H9 (cell line): ENCODE results near the gene SPRYD3. TPM values are rescaled to one million over a fixed set of nuclear protein-coding genes. Genes with fewer than 3 reads are reported as not detected.

Source experiments
- DNase-seq: peaks from one replicate; pipeline ENCODE4 v3.0.0-alpha.2; 2017
- H2AFZ ChIP-seq: one replicate; pipeline ENCODE4 v1.6.1; 2013; ENCODE audit warnings: mild to moderate bottlenecking, low read length, control low read depth, moderate library complexity
- H2AK5ac ChIP-seq: 2 replicates; pipeline ENCODE4 v1.6.1; 2013; ENCODE audit warnings: low read length, control low read depth, mixed read lengths; ENCODE audit not compliant: insufficient read length
- H2BK120ac ChIP-seq: one replicate; pipeline ENCODE4 v1.6.1; 2013; ENCODE audit warnings: low read depth, mild to moderate bottlenecking, low read length, control low read depth, inconsistent platforms; ENCODE audit not compliant: poor library complexity, severe bottlenecking
- H2BK12ac ChIP-seq: 2 replicates; pipeline ENCODE4 v1.6.1; 2013; ENCODE audit warnings: low read length, control low read depth, mixed read lengths, low read depth; ENCODE audit not compliant: insufficient read length
- H2BK15ac ChIP-seq: 2 replicates; pipeline ENCODE4 v1.6.1; 2013; ENCODE audit warnings: low read depth, low read length, control low read depth
- H2BK20ac ChIP-seq: one replicate; pipeline ENCODE4 v1.6.1; 2013; ENCODE audit warnings: low read depth, mild to moderate bottlenecking, low read length, control low read depth, inconsistent platforms; ENCODE audit not compliant: poor library complexity, severe bottlenecking
- H2BK5ac ChIP-seq: 2 replicates; pipeline ENCODE4 v1.6.1; 2013; ENCODE audit warnings: low read length, control low read depth, mixed read lengths; ENCODE audit not compliant: insufficient read length
- H3K14ac ChIP-seq: 2 replicates; pipeline ENCODE4 v1.6.1; 2013; ENCODE audit warnings: low read length, control low read depth; ENCODE audit not compliant: insufficient read depth
- H3K18ac ChIP-seq: 2 replicates; pipeline ENCODE4 v1.6.1; 2013; ENCODE audit warnings: low read depth, mild to moderate bottlenecking, mixed read lengths, low read length, control low read depth; ENCODE audit not compliant: insufficient read length
- H3K23ac ChIP-seq: 2 replicates; pipeline ENCODE4 v1.6.1; 2013; ENCODE audit warnings: low read length, control low read depth, mixed read lengths, low read depth; ENCODE audit not compliant: insufficient read length
- H3K23me2 ChIP-seq: 2 replicates; pipeline ENCODE4 v1.6.1; 2013; ENCODE audit warnings: low read depth, mild to moderate bottlenecking, mixed read lengths, low read length, control low read depth; ENCODE audit not compliant: insufficient read length, poor library complexity, severe bottlenecking
- H3K27ac ChIP-seq: 2 replicates; pipeline ENCODE4 v1.5.1; 2013; ENCODE audit warnings: low read length, control low read depth, mixed read lengths, low read depth; ENCODE audit not compliant: insufficient read length
- H3K27me3 ChIP-seq: 2 replicates; pipeline ENCODE4 v1.6.1; 2013; ENCODE audit warnings: low read length, control low read depth, inconsistent platforms; ENCODE audit not compliant: insufficient read depth
- H3K4ac ChIP-seq: 2 replicates; pipeline ENCODE4 v1.6.1; 2013; ENCODE audit warnings: low read depth, mild to moderate bottlenecking, control low read depth, inconsistent platforms, low read length, moderate library complexity
- H3K4me1 ChIP-seq: 2 replicates; pipeline ENCODE4 v1.6.1; 2013; ENCODE audit warnings: low read length, control low read depth, inconsistent platforms; ENCODE audit not compliant: insufficient read depth
- H3K4me2 ChIP-seq: 2 replicates; pipeline ENCODE4 v1.6.1; 2013; ENCODE audit warnings: low read length, control low read depth, mixed read lengths; ENCODE audit not compliant: insufficient read length, insufficient read depth
- H3K56ac ChIP-seq: 2 replicates; pipeline ENCODE4 v1.6.1; 2013; ENCODE audit warnings: low read depth, mild to moderate bottlenecking, mixed read lengths, low read length, control low read depth; ENCODE audit not compliant: insufficient read length
- H3K79me1 ChIP-seq: 2 replicates; pipeline ENCODE4 v1.6.1; 2013; ENCODE audit warnings: low read depth, mild to moderate bottlenecking, moderate library complexity, low read length, control low read depth, inconsistent platforms; ENCODE audit not compliant: insufficient read depth, poor library complexity, severe bottlenecking
- H3K79me2 ChIP-seq: 2 replicates; pipeline ENCODE4 v1.6.1; 2013; ENCODE audit warnings: low read length, control low read depth, inconsistent platforms; ENCODE audit not compliant: insufficient read depth
- H3K9ac ChIP-seq: 2 replicates; pipeline ENCODE4 v1.6.1; 2013; ENCODE audit warnings: low read length, control low read depth, mixed read lengths; ENCODE audit not compliant: insufficient read length; ENCODE audit errors: extremely low read depth
- H3K9me3 ChIP-seq: one replicate; pipeline ENCODE4 v1.6.1; 2013; ENCODE audit warnings: low read depth, low read length, inconsistent platforms; ENCODE audit not compliant: control insufficient read depth
- H3T11ph ChIP-seq: one replicate; pipeline ENCODE4 v1.6.1; 2013; ENCODE audit warnings: mild to moderate bottlenecking, low read length, control low read depth, inconsistent platforms
- H4K20me1 ChIP-seq: one replicate; pipeline ENCODE4 v1.6.1; 2013; ENCODE audit not compliant: control insufficient read depth, insufficient read length, insufficient read depth
- H4K5ac ChIP-seq: 2 replicates; pipeline ENCODE4 v1.6.1; 2013; ENCODE audit warnings: low read depth, mild to moderate bottlenecking, mixed read lengths, low read length, control low read depth; ENCODE audit not compliant: insufficient read length
- H4K8ac ChIP-seq: replicated peaks from 2 replicates; pipeline ENCODE4 v1.6.1; 2013; ENCODE audit warnings: low read length, control low read depth, mixed read lengths, low read depth; ENCODE audit not compliant: insufficient read length
- H4K91ac ChIP-seq: 2 replicates; pipeline ENCODE4 v1.6.1; 2013; ENCODE audit warnings: low read depth, mild to moderate bottlenecking, moderate library complexity, mixed read lengths, low read length, control low read depth; ENCODE audit not compliant: insufficient read length
- H3K27ac Mint-ChIP-seq, 3 experiments: 2 replicates in 2 of 3; 3 replicates in 1 of 3; pipeline ENCODE4 v1.8.0; 2020 to 2021; ENCODE audit warnings: mixed read lengths in 3 of 3, mild to moderate bottlenecking in 1 of 3, moderate library complexity in 1 of 3
- H3K27me3 Mint-ChIP-seq: 2 replicates; pipeline ENCODE4 v1.8.0; 2021; ENCODE audit warnings: low read depth, mild to moderate bottlenecking, moderate library complexity, mixed read lengths
- H3K36me3 Mint-ChIP-seq, 3 experiments: 2 replicates in 2 of 3; 3 replicates in 1 of 3; pipeline ENCODE4 v1.8.0; 2020 to 2021; ENCODE audit warnings: low read depth in 3 of 3, mixed read lengths in 3 of 3; ENCODE audit not compliant: insufficient read depth in 1 of 3
- H3K4me1 Mint-ChIP-seq, 2 experiments: 2 replicates each; pipeline ENCODE4 v1.8.0; 2020; ENCODE audit warnings: mixed read lengths in 2 of 2
- H3K4me3 Mint-ChIP-seq, 2 experiments: 2 replicates in 1 of 2; 3 replicates in 1 of 2; pipeline ENCODE4 v1.8.0; 2020 to 2021; ENCODE audit warnings: mild to moderate bottlenecking in 2 of 2, mixed read lengths in 2 of 2, moderate library complexity in 1 of 2
- H3K9me3 Mint-ChIP-seq, 2 experiments: 2 replicates in 1 of 2; 3 replicates in 1 of 2; pipeline ENCODE4 v1.8.0; 2020; ENCODE audit warnings: mild to moderate bottlenecking in 2 of 2, mixed read lengths in 2 of 2, moderate library complexity in 1 of 2
- CTCF ChIP-seq: fragments of 200-600 bp; sonication (generic); conservative IDR thresholded peaks from 3 replicates; pipeline ENCODE4 v1.8.0; 2021; ENCODE audit warnings: antibody characterized with exemption, mild to moderate bottlenecking
- WGBS: extraction: QIAGEN DNeasy Blood & Tissue Kit; methylation state at CpG from one replicate; pipeline ENCODE4 v1.1.7; 2013; ENCODE audit warnings: missing lambda C conversion rate, low lambda C conversion rate, mixed read lengths; ENCODE audit not compliant: insufficient read length; ENCODE audit errors: extremely low coverage; 5-methylcytosine and 5-hydroxymethylcytosine counted together
- total RNA-seq: library from RNA; stranded (reverse); gene quantifications from 2 replicates; pipeline ENCODE4 v1.2.1, GENCODE V29; 2021

Gene SPRYD3
- total RNA-seq, 1 experiment from 2014 or later: 6.5 TPM

DNA sequence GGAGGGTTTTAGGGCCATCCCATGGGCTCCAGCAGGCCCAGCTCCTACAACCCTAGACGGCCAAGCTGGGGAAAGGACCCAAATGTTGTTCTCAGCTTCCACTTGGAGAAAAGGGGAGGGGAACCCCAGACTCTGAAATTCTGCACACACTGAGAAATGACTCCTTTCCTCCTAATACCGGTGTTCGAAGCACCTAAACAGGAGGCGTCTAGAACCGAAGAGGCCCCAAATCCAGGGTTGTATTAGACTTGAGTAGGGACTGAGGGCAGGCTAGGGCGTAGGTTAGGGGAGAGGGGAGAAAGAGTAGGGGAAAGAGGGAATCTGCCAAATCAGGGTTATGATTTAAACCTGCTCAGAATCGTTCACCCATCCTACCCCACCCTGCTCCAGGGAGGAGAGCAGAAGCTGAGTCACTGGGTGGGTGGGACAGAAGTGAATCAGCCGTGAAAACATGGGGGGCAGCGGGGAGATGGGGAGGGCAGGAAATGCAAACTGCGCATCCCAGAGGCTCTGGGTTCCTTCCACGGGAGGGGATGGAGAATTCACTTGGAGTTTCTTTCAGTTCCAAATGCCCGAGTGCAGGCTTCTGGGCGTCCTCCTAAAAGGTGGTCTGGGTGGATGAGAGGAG lies 19.3 kb upstream of the SPRYD3 start:
- no peaks in the 10 kb centered on the region for H3K79me2 ChIP-seq
- H3T11ph ChIP-seq: no peak overlapping the region
- no peaks in the 10 kb centered on the region; the same call in 1 of the 2 replicates for H3K27me3 ChIP-seq
- no peak overlapping the region for H4K8ac ChIP-seq
- peaks cover 70% of the 10 kb centered on the region for H3K27me3 Mint-ChIP-seq
- peaks cover 24% of the 10 kb centered on the region for H3K23me2 ChIP-seq
- H3K4me1 Mint-ChIP-seq: peaks cover 27 to 40% of the 10 kb centered on the region in 2 experiments
- H2AFZ ChIP-seq: no peak overlapping the region
- H2BK12ac ChIP-seq: no peak overlapping the region
- no CpG with 5 or more reads among the region's 13 CpGs for WGBS
- H3K27ac ChIP-seq: no peak overlapping the region
- no peak overlapping the region for H3K27ac Mint-ChIP-seq
- H3K23ac ChIP-seq: no peak overlapping the region
- no peak overlapping the region for H3K9ac ChIP-seq
- DNase-seq: peak; percentile 29
- H2BK120ac ChIP-seq: no peak overlapping the region
- no peaks in the 10 kb centered on the region for H3K9me3 ChIP-seq
- H3K56ac ChIP-seq: no peak overlapping the region
- H2BK15ac ChIP-seq: no peak overlapping the region
- H2AK5ac ChIP-seq: no peak overlapping the region
- H2BK5ac ChIP-seq: no peak overlapping the region
- H4K5ac ChIP-seq: no peak overlapping the region
- H3K4me2 ChIP-seq: peak overlapping the region; percentile 98
- H3K4ac ChIP-seq: no peak overlapping the region
- no peak overlapping the region for H3K18ac ChIP-seq
- H4K20me1 ChIP-seq: no peaks in the 10 kb centered on the region
- peak overlapping the region; percentile 68 to 91 for H3K4me3 Mint-ChIP-seq
- H3K9me3 Mint-ChIP-seq: peaks cover 0 to 3% of the 10 kb centered on the region in 2 experiments; a peak in 1 of 5 replicates
- peaks cover 6% of the 10 kb centered on the region; the same call in 1 of the 2 replicates for H3K4me1 ChIP-seq
- no peak overlapping the region for H3K14ac ChIP-seq
- H4K91ac ChIP-seq: no peak overlapping the region
- H2BK20ac ChIP-seq: no peak overlapping the region
- TF ChIP-seq CTCF: no peak
- H3K79me1 ChIP-seq: no peaks in the 10 kb centered on the region
- no peaks in the 10 kb centered on the region; a peak in 1 of 7 replicates for H3K36me3 Mint-ChIP-seq
